ENCODE results near the gene OR2T34. TPM values are rescaled to one million over a fixed set of nuclear protein-coding genes. Genes with fewer than 3 reads are reported as not detected.
"Not testable (repeated sequence)": the region's sequence is repeated elsewhere in the genome, so short reads cannot be mapped to it uniquely, and the experiment has no call there.

The OR2T34 gene, protein sequence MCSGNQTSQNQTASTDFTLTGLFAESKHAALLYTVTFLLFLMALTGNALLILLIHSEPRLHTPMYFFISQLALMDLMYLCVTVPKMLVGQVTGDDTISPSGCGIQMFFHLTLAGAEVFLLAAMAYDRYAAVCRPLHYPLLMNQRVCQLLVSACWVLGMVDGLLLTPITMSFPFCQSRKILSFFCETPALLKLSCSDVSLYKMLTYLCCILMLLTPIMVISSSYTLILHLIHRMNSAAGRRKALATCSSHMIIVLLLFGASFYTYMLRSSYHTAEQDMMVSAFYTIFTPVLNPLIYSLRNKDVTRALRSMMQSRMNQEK
- total RNA-seq, result 1 to 10 TPM in 2 of 4 donors, not detected in 2; 1.1 to 2.0 TPM

DNA sequence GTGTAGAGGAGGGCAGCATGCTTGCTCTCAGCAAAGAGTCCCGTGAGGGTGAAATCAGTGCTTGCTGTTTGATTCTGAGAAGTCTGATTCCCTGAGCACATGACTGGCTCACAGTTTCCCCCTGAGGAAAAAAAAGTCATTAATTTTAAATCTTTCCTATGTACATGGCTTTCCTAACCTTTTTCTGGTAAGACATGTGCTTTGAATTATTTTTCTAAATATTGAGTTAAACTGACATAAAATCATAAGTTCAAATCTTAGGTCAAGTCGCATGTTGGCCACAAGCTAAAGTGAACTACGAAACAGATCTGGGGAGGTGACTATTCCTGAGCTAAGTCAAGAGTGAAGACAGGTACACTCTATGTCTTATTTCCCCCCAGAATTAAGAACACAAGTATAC, at the start of gene OR2T34:
TSS of gene OR2T34 (minus strand) at position 101 of the 400 bp plus-strand sequence. CDS start at position 101, 0 bp downstream.
- WGBS, result 93% methylated on average over 3 of the region's 3 CpGs
- H3K27ac ChIP-seq; DNase-seq (ENCODE audit: low spot score in 2 of 2): not testable (repeated sequence)

GRCh38 chr1:248622570-248623001, 48.0 kb upstream of the OR2T34 start:
- Histone ChIP-seq H3K27ac (no peak overlapping the region), H3K27me3 (no peaks in the 10 kb centered on the region), H3K36me3 (no peaks in the 10 kb centered on the region), H3K4me3 (no peak overlapping the region), H3K4me1 (no peaks in the 10 kb centered on the region), H3K9me3 (no peaks in the 10 kb centered on the region)
- TF ChIP-seq EP300 (IDR thresholded peaks at IDR 0.05), result no peak
- TF ChIP-seq CTCF (IDR thresholded peaks at IDR 0.05), result peak; percentile 11 to 44
- no peak for TF ChIP-seq POLR2AphosphoS5 (IDR thresholded peaks at IDR 0.05)
- no peak for TF ChIP-seq POLR2A (IDR thresholded peaks at IDR 0.05)
- no peak for DNase-seq (ENCODE audit: low spot score in 2 of 2)
- 49% methylated on average over 4 of the region's 4 CpGs for WGBS

More for the DNA sequence above, at the start of gene OR2T34:
- H3K27me3 ChIP-seq, H3K4me3 ChIP-seq, H3K4me1 ChIP-seq, H3K36me3 ChIP-seq, H3K9me3 ChIP-seq: not testable (repeated sequence)

DNA sequence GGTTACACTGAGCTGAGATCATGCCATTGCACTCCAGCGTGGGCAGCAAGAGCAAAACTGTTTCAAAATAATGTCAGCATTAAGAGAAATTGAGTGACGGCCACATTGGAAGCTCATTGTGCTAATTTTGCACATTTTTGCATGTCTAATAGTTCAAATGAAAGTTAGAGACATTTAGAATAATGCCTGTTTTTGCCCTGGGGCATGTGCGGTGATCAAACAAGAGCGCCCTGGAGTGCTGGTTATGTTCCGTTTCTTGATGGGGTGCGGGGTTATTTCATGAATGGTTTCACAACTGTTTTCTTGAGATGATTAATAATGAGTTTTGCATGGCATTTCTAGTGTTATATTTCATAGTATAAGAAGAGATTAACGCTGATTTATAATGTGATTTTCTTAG, 47.2 kb upstream of the OR2T34 start:
- 61% methylated on average over 7 of the region's 7 CpGs for WGBS
- Histone ChIP-seq H3K27ac (no peak overlapping the region), H3K27me3 (no peaks in the 10 kb centered on the region), H3K4me1 (no peaks in the 10 kb centered on the region), H3K9me3 (no peaks in the 10 kb centered on the region), H3K4me3 (no peak overlapping the region), H3K36me3 (no peaks in the 10 kb centered on the region)
- TF ChIP-seq POLR2AphosphoS5 (IDR thresholded peaks at IDR 0.05) (no peak), EP300 (IDR thresholded peaks at IDR 0.05) (no peak), CTCF (IDR thresholded peaks at IDR 0.05) (no peak), POLR2A (IDR thresholded peaks at IDR 0.05) (no peak)
- no peak for DNase-seq (ENCODE audit: low spot score in 2 of 2)

DNA sequence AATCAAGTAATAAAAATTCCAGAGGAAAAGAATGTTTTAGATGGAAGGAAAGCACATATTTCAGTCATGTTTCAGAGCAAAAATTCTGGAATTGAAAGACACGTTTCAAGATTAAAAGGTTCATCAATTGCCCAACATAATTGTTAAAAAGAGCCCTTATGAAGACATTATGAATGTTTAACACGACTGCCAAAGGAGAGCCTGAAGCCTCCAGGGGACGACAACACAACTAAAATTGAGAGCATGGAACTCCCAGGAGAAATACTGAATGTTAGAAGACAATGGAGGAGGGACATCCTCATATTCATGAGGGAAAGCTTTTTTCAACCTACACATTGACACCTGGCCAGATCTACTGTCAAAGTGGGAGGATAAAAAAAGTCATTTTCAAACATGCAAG, 44.3 kb upstream of the OR2T34 start:
- Histone ChIP-seq H3K27me3 (no peaks in the 10 kb centered on the region), H3K4me3 (no peak overlapping the region), H3K36me3 (no peaks in the 10 kb centered on the region), H3K27ac (no peak overlapping the region), H3K4me1 (no peaks in the 10 kb centered on the region), H3K9me3 (no peaks in the 10 kb centered on the region)
- WGBS, result 3% methylated on average over 3 of the region's 3 CpGs
- DNase-seq (ENCODE audit: low spot score in 2 of 2), result no peak
- no peak for TF ChIP-seq POLR2A (IDR thresholded peaks at IDR 0.05)
- TF ChIP-seq CTCF (IDR thresholded peaks at IDR 0.05), result peak; percentile 7 to 21
- TF ChIP-seq EP300 (IDR thresholded peaks at IDR 0.05), result no peak
- TF ChIP-seq POLR2AphosphoS5 (IDR thresholded peaks at IDR 0.05), result no peak

DNA sequence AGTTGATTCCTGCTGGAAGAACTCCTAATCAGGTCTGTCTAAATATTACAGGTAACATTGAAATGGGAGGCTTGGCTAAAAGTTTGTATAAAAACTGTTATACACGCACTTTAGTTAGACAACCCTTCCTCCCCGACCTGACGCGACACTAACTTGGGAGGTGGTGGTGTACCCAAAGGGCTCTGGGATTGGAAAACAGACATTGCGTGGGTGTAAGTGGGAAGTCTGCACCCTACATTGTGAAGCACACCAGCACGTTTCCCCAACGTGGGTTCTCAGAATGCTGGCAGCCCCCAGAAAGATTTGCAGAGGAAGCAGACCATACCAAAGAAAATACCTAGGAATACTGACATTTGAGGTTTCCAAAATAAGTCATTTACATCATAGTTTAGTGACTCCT, 43.6 kb upstream of the OR2T34 start:
- no peak overlapping the region for H3K27ac ChIP-seq
- no peak for DNase-seq (ENCODE audit: low spot score in 2 of 2)
- WGBS, result 73% methylated on average over 7 of the region's 7 CpGs

More for the DNA sequence above, 43.6 kb upstream of the OR2T34 start:
- TF ChIP-seq EP300 (IDR thresholded peaks at IDR 0.05) (no peak), CTCF (IDR thresholded peaks at IDR 0.05) (no peak), POLR2AphosphoS5 (IDR thresholded peaks at IDR 0.05) (no peak), POLR2A (IDR thresholded peaks at IDR 0.05) (no peak)
- Histone ChIP-seq H3K4me1 (no peaks in the 10 kb centered on the region), H3K9me3 (no peaks in the 10 kb centered on the region), H3K36me3 (no peaks in the 10 kb centered on the region), H3K27me3 (no peaks in the 10 kb centered on the region), H3K4me3 (no peak overlapping the region)

Data from suprapubic skin (tissue), 4 donors.